ENCODE results near the gene ATXN7L1.

DNA sequence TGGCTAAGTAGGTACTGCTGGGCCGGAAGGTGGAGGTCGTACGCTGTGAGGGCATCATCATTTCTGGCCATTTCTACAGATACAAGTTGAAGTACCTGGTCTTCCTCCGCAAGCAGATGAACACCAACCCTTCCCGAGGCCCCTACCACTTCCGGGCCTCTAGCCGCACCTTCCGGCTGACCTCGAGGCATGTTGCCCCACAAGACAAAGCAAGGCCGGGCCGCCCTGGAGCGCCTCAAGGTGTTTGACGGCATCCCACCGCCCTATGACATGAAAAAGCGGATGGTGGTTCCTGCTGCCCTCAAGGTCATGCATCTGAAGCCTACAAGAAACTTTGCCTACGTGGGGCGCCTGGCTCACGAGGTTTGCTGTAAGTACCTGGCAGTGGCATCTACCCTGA is 56.8 kb downstream of the ATXN7L1 start:
- TF ChIP-seq, protein P1, sequence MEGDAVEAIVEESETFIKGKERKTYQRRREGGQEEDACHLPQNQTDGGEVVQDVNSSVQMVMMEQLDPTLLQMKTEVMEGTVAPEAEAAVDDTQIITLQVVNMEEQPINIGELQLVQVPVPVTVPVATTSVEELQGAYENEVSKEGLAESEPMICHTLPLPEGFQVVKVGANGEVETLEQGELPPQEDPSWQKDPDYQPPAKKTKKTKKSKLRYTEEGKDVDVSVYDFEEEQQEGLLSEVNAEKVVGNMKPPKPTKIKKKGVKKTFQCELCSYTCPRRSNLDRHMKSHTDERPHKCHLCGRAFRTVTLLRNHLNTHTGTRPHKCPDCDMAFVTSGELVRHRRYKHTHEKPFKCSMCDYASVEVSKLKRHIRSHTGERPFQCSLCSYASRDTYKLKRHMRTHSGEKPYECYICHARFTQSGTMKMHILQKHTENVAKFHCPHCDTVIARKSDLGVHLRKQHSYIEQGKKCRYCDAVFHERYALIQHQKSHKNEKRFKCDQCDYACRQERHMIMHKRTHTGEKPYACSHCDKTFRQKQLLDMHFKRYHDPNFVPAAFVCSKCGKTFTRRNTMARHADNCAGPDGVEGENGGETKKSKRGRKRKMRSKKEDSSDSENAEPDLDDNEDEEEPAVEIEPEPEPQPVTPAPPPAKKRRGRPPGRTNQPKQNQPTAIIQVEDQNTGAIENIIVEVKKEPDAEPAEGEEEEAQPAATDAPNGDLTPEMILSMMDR (conservative IDR thresholded peaks at IDR 0.05; ENCODE audit: low read depth, low read length), result no peak
- no peak for TF ChIP-seq EZH2 (IDR thresholded peaks at IDR 0.05; ENCODE audit: borderline replicate concordance, low read depth, low read length, poor library complexity, severe bottlenecking)
